Measurements from ENCODE around the gene MESP1. TPM values are rescaled to one million over a fixed set of nuclear protein-coding genes. Genes with fewer than 3 reads are reported as not detected.

Gene MESP1
- polyA plus RNA-seq, 1 donor (not counting 4 experiments of a cell fraction or from before 2014, with no cell fraction given), result not detected

GRCh38 chr15:89743594-89743993 is 7.5 kb downstream of the MESP1 start:
- FAIRE-seq (no peak), DNase-seq (ENCODE audit: low read depth, low spot score) (no peak)
- no peaks in the 10 kb centered on the region for H4K20me1 ChIP-seq (ENCODE audit: control insufficient read depth, extremely low read depth, insufficient read depth, low read length)
- no peaks in the 10 kb centered on the region for H3K4me1 ChIP-seq (ENCODE audit: control insufficient read depth, extremely low read depth, insufficient read depth, low read length)
- H3K9ac ChIP-seq (ENCODE audit: control insufficient read depth, extremely low read depth, insufficient read depth, low read length), result no peak overlapping the region
- H3K4me2 ChIP-seq (ENCODE audit: control insufficient read depth, extremely low read depth, insufficient read depth, low read depth, low read length), result no peak overlapping the region
- H2AFZ ChIP-seq (ENCODE audit: control insufficient read depth, low read length), result no peak overlapping the region
- dilution Hi-C loops (cut with MboI; ENCODE audit: extremely low pct_ligation_motif_present, low sequenced_read_pairs), result no loop called here
- no peak overlapping the region for H3K4me3 ChIP-seq (ENCODE audit: control insufficient read depth in 2 of 3, extremely low read depth in 1 of 3, insufficient read depth in 2 of 3, low read depth in 1 of 3, low read length in 3 of 3)
- no peaks in the 10 kb centered on the region for H3K79me2 ChIP-seq (ENCODE audit: control insufficient read depth, insufficient read depth, low read length)
- no peaks in the 10 kb centered on the region for H3K9me1 ChIP-seq (ENCODE audit: control insufficient read depth, extremely low read depth, insufficient read depth, low read length)
- H3K27ac ChIP-seq (ENCODE audit: control insufficient read depth, insufficient read depth, low read length), result no peak overlapping the region
- TF ChIP-seq CTCF (optimal IDR thresholded peaks at IDR 0.05 in 1 of 3, IDR thresholded peaks at IDR 0.05 in 1 of 3, conservative IDR thresholded peaks at IDR 0.05 in 1 of 3; ENCODE audit: extremely low read depth in 1 of 3, insufficient read depth in 2 of 3, low read length in 3 of 3), result no peak
- no peak for TF ChIP-seq EZH2 (IDR thresholded peaks at IDR 0.05; ENCODE audit: low read length)
- H3K27me3 ChIP-seq (ENCODE audit: control insufficient read depth, extremely low read depth, insufficient read depth, low read length), result no peaks in the 10 kb centered on the region
- no peaks in the 10 kb centered on the region for H3K9me3 ChIP-seq (ENCODE audit: control insufficient read depth, low read depth, low read length)
- no peaks in the 10 kb centered on the region for H3K36me3 ChIP-seq (ENCODE audit: control insufficient read depth in 2 of 2, extremely low read depth in 1 of 2, insufficient read depth in 2 of 2, low read length in 2 of 2)

- H3K4me2 ChIP-seq (ENCODE audit: control insufficient read depth, extremely low read depth, insufficient read depth, low read depth, low read length), result no peak overlapping the region
- TF ChIP-seq CTCF (optimal IDR thresholded peaks at IDR 0.05 in 1 of 3, IDR thresholded peaks at IDR 0.05 in 1 of 3, conservative IDR thresholded peaks at IDR 0.05 in 1 of 3; ENCODE audit: extremely low read depth in 1 of 3, insufficient read depth in 2 of 3, low read length in 3 of 3) (no peak), EZH2 (IDR thresholded peaks at IDR 0.05; ENCODE audit: low read length) (no peak)
- H3K27ac ChIP-seq (ENCODE audit: control insufficient read depth, insufficient read depth, low read length), result no peak overlapping the region
- H3K4me1 ChIP-seq (ENCODE audit: control insufficient read depth, extremely low read depth, insufficient read depth, low read length), result no peaks in the 10 kb centered on the region
- no peak overlapping the region for H3K9ac ChIP-seq (ENCODE audit: control insufficient read depth, extremely low read depth, insufficient read depth, low read length)
- no peak overlapping the region for H2AFZ ChIP-seq (ENCODE audit: control insufficient read depth, low read length)
- H3K27me3 ChIP-seq (ENCODE audit: control insufficient read depth, extremely low read depth, insufficient read depth, low read length), result no peaks in the 10 kb centered on the region
- H3K9me1 ChIP-seq (ENCODE audit: control insufficient read depth, extremely low read depth, insufficient read depth, low read length), result no peaks in the 10 kb centered on the region
- H3K4me3 ChIP-seq (ENCODE audit: control insufficient read depth in 2 of 3, extremely low read depth in 1 of 3, insufficient read depth in 2 of 3, low read depth in 1 of 3, low read length in 3 of 3), result no peak overlapping the region
- no peaks in the 10 kb centered on the region for H3K9me3 ChIP-seq (ENCODE audit: control insufficient read depth, low read depth, low read length)
- FAIRE-seq (no peak), DNase-seq (ENCODE audit: low read depth, low spot score) (no peak)
- no peaks in the 10 kb centered on the region for H4K20me1 ChIP-seq (ENCODE audit: control insufficient read depth, extremely low read depth, insufficient read depth, low read length)
- dilution Hi-C loops (cut with MboI; ENCODE audit: extremely low pct_ligation_motif_present, low sequenced_read_pairs), result no loop called here
- H3K36me3 ChIP-seq (ENCODE audit: control insufficient read depth in 2 of 2, extremely low read depth in 1 of 2, insufficient read depth in 2 of 2, low read length in 2 of 2), result no peaks in the 10 kb centered on the region
- H3K79me2 ChIP-seq (ENCODE audit: control insufficient read depth, insufficient read depth, low read length), result no peaks in the 10 kb centered on the region
Measured at GRCh38 chr15:89743011-89743410, 8.0 kb downstream of the MESP1 start.
